Kidney glomerular epithelial cell (primary cell): ENCODE results near the gene SPANXC.
"Not testable (repeated sequence)": the region's sequence is repeated elsewhere in the genome, so short reads cannot be mapped to it uniquely, and the experiment has no call there.

ENCODE experiments used
- DNase-seq: peaks from one replicate; lab custom pipeline; 2025; lab: John Stamatoyannopoulos, UW

SPANXC gene

GRCh38 chrX:141242417-141242816, at the start of gene SPANXC:
TSS of gene SPANXC (minus strand) at chrX:141242517. CDS start at chrX:141242457, 60 bp downstream.
- not testable (repeated sequence) for DNase-seq

- no peak for DNase-seq
These were observed 37.2 kb upstream of the SPANXC start for GRCh38 chrX:141279476-141279875.

GRCh38 chrX:141278306-141278705, 36.0 kb upstream of the SPANXC start:
- DNase-seq: no peak

- DNase-seq: no peak
These were observed 15.8 kb upstream of the SPANXC start for GRCh38 chrX:141258080-141258479.

GRCh38 chrX:141221611-141222010, 20.7 kb downstream of the SPANXC start:
- DNase-seq: no peak

GRCh38 chrX:141220342-141221008, 21.8 kb downstream of the SPANXC start:
- DNase-seq: peak; percentile 49

- no peak for DNase-seq
These were observed 28.1 kb downstream of the SPANXC start for GRCh38 chrX:141214196-141214595.

- DNase-seq: no peak
These were observed 40.4 kb downstream of the SPANXC start for GRCh38 chrX:141201962-141202361.
